ENCODE results near the gene RNF223.
A peak's percentile ranks its signal among the peaks of the same experiment; 100 is the strongest.

Gene RNF223

GRCh38 chr1:1063261-1063944 lies 10.7 kb downstream of the RNF223 start:
- H3K79me2 ChIP-seq (ENCODE audit: low read length): no peaks in the 10 kb centered on the region
- H3K27ac ChIP-seq (ENCODE audit: low read length): no peak overlapping the region; the same call in 1 of the 2 replicates
- no peaks in the 10 kb centered on the region for H4K20me1 ChIP-seq (ENCODE audit: insufficient read depth, low read length)
- H3K4me3 ChIP-seq (ENCODE audit: low read length): peak overlapping the region; percentile 81
- H2AFZ ChIP-seq (ENCODE audit: low read depth, low read length): no peak overlapping the region
- H3K9ac ChIP-seq (ENCODE audit: low read length): no peak overlapping the region
- no peak for TF ChIP-seq EZH2phosphoT487 (IDR thresholded peaks at IDR 0.05; ENCODE audit: low read depth)
- TF ChIP-seq CTCF (IDR thresholded peaks at IDR 0.05; ENCODE audit: low read depth, low read length): no peak
- H3K4me1 ChIP-seq (ENCODE audit: low read length): peaks cover 25% of the 10 kb centered on the region
- H3K4me2 ChIP-seq (ENCODE audit: low read length): peak overlapping the region; percentile 97
- no peaks in the 10 kb centered on the region for H3K36me3 ChIP-seq (replicated peaks; ENCODE audit: low read depth, low read length)
- H3K9me3 ChIP-seq (ENCODE audit: insufficient read depth, low read length): no peaks in the 10 kb centered on the region
- H3K27me3 ChIP-seq (ENCODE audit: low read depth, low read length): peaks cover 48% of the 10 kb centered on the region

- Histone ChIP-seq H3K4me3 (ENCODE audit: low read length) (no peak overlapping the region), H3K36me3 (replicated peaks; ENCODE audit: low read depth, low read length) (no peaks in the 10 kb centered on the region), H2AFZ (ENCODE audit: low read depth, low read length) (no peak overlapping the region), H3K4me2 (ENCODE audit: low read length) (no peak overlapping the region), H3K79me2 (ENCODE audit: low read length) (no peaks in the 10 kb centered on the region), H3K4me1 (ENCODE audit: low read length) (peaks cover 25% of the 10 kb centered on the region), H3K27ac (ENCODE audit: low read length) (no peak overlapping the region), H3K9ac (ENCODE audit: low read length) (no peak overlapping the region), H3K9me3 (ENCODE audit: insufficient read depth, low read length) (no peaks in the 10 kb centered on the region), H4K20me1 (ENCODE audit: insufficient read depth, low read length) (no peaks in the 10 kb centered on the region), H3K27me3 (ENCODE audit: low read depth, low read length) (peaks cover 48% of the 10 kb centered on the region)
- TF ChIP-seq EZH2phosphoT487 (IDR thresholded peaks at IDR 0.05; ENCODE audit: low read depth) (no peak), CTCF (IDR thresholded peaks at IDR 0.05; ENCODE audit: low read depth, low read length) (no peak)
Observed at GRCh38 chr1:1062348-1063163, 11.6 kb downstream of the RNF223 start.

GRCh38 chr1:1061682-1062345 lies 12.3 kb downstream of the RNF223 start:
- H3K27ac ChIP-seq (ENCODE audit: low read length): no peak overlapping the region
- no peaks in the 10 kb centered on the region for H3K79me2 ChIP-seq (ENCODE audit: low read length)
- H3K4me3 ChIP-seq (ENCODE audit: low read length): no peak overlapping the region
- H4K20me1 ChIP-seq (ENCODE audit: insufficient read depth, low read length): no peaks in the 10 kb centered on the region
- H3K36me3 ChIP-seq (replicated peaks; ENCODE audit: low read depth, low read length): no peaks in the 10 kb centered on the region
- peaks cover 25% of the 10 kb centered on the region for H3K4me1 ChIP-seq (ENCODE audit: low read length)
- H3K9me3 ChIP-seq (ENCODE audit: insufficient read depth, low read length): no peaks in the 10 kb centered on the region
- H3K9ac ChIP-seq (ENCODE audit: low read length): no peak overlapping the region
- peaks cover 46% of the 10 kb centered on the region for H3K27me3 ChIP-seq (ENCODE audit: low read depth, low read length)
- TF ChIP-seq CTCF (IDR thresholded peaks at IDR 0.05; ENCODE audit: low read depth, low read length) (no peak), EZH2phosphoT487 (IDR thresholded peaks at IDR 0.05; ENCODE audit: low read depth) (no peak)
- no peak overlapping the region for H2AFZ ChIP-seq (ENCODE audit: low read depth, low read length)
- no peak overlapping the region for H3K4me2 ChIP-seq (ENCODE audit: low read length)

Data from OCI-LY3 (cell line).